Measurements from ENCODE around the gene TOB1.
"Not testable (repeated sequence)": the region's sequence is repeated elsewhere in the genome, so short reads cannot be mapped to it uniquely, and the experiment has no call there.

The TOB1 gene

DNA sequence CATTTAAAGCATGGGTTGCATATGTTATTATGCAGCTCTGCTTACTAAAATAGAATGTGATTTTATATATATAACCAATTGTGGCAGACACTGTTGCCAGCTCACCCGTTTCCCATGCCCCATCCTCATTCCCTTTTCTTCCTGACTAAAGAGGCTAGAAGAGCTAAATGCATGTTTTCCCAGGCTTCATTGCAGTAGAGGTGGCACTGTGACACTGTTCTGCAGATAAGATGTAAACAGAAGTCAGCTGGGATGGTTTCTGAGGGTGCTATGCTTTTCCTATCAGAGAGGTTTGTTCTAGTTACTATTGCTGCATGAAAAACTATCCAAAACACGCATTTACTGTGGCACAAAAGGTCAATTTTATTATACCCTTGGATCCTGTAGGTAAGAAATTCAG is 5.7 kb upstream of the TOB1 start:
- in situ Hi-C loops (cut with HindIII; ENCODE audit: low sequenced_read_pairs) = no loop called here

DNA sequence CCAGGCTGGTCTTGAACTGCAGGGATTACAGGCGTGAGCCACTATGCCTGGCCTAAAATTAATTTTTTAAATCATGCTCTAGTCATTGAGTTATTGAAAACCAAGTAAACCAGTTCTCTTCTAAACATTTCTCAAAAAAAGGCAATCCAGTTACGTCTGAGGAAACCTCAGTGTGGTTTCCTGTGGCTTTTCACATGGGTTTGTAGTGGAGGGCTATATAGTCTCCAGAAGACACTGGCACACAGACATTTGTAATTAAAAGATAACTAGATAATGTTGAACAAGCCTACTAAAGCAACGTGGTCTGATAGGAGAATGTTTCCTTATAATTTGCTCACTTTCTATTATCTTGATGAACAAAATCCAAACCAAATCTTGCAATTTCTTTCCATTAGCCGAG is 5.2 kb upstream of the TOB1 start:
- in situ Hi-C loops (cut with HindIII; ENCODE audit: low sequenced_read_pairs) = no loop called here

GRCh38 chr17:50868602-50869001 is 2.4 kb upstream of the TOB1 start:
- in situ Hi-C loops (cut with HindIII; ENCODE audit: low sequenced_read_pairs) = no loop called here

DNA sequence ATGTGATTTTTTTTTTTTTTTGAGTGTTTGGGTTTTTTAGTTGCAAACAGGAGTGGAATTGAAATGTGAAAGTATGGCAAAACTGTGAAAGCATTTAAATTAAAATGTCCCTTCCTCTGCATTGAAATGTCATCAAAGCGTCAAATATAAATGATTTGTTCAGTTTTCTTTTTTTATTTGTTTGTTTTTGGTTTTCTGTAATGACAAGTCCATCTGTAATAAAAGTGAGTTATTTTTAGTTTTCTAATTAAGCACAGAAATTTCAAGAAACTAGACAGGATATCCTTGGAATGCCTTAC is 1.9 kb upstream of the TOB1 start:
- in situ Hi-C loops (cut with HindIII; ENCODE audit: low sequenced_read_pairs) = no loop called here

DNA sequence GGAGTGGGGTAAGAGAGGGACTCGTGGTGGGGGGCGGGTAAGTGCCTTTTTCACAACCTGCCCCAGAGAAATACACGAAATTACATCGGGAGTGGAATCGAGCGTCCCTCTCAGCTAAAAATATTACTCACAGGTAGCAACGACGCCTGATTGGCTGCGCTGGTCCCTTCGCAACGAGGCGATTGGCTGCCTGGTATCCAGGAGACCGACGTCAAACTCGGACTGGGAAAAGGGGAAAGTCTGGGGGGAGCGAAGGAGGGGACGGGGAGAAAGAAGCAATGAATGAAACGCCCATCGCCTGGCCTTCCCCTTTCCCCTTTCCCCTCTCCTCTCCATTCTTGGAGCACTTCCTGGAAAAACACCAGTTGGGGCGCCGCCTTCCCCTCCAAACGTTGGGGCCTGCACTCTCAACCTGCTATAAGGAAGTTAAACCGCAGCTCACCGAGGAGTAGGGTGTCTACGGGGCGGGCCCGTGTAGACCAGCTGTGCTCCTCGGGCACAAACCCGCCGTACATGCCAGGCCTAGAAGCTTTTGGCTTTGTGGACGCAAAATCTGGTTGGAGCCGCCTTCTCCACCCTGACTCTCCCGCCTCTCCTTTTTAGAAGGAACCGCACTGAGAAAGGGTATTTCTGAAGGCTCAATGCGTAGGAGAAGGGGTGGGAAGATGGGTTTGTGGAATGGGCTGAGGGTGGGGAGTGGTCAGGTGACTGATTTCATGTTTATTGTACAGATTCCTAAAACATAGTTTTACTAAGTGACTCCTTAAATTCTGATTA is 1.4 kb upstream of the TOB1 start:
- in situ Hi-C loops (cut with HindIII; ENCODE audit: low sequenced_read_pairs) = no loop called here

DNA sequence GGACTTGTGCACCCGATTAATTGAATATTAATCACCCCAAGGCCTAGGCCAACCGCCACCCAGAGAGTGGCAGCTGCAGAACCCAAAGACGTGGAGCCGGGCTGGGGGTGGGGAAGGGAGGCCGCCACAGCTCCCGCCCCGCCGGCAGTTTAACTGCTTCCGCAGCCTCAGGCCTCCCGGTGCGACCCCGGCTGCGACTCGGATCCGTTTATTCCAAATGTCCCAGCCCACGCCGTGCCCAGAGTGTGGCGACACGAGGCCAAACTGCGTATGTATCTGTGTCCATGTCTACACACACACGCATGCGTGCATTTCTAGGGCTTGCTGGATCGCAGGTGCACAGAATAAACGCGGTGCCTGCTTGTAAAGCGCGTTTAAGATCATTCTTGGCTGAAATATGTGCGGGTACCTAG is 802 bp upstream of the TOB1 start:
- in situ Hi-C loops (cut with HindIII; ENCODE audit: low sequenced_read_pairs) = no loop called here

GRCh38 chr17:50865868-50866260 is 290 bp downstream of the TOB1 start:
- in situ Hi-C loops (cut with HindIII; ENCODE audit: low sequenced_read_pairs) = no loop called here

DNA sequence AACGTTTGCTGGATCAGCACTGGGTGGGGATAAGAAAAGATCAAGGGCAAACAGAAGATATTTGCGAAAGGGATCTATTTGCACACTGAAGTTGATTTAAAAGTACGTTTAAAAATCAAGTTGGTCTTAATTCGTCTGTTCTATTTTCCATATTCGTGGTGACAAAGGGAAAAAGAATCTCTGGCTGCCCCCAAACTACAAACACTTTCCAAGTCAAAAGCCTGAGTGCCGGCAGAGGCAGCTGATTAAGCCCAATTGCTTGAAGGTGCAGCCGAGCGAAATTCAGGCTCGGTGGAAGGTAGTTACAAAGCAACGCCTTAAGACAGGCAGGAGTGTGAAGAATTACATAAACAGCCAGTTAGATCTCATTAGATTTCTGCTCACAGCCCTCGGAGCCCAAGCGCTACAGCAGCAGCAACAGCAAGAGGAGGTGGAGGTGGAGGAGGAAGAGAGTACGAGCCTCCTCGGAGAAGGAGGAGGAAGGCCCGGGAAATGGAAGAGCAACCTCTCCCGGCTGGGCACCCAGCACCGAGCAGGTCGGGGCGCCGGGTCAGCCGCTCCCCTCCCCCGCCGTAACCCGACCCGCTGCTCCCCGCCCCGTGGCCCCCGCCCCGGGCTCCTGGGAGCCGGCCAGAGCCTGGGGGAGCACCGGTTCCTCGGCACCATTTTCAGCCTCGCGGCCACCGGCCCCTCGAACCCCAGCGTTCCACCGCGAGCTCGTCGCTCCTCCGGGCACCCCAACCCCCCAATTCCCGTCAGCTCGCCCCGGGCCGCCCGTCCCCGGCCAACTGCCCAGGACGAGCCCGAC is 890 bp downstream of the TOB1 start:
- in situ Hi-C loops (cut with HindIII; ENCODE audit: low sequenced_read_pairs) = no loop called here

GRCh38 chr17:50864747-50865059 is 1.5 kb downstream of the TOB1 start:
- in situ Hi-C loops (cut with HindIII; ENCODE audit: low sequenced_read_pairs) = no loop called here

- in situ Hi-C loops (cut with HindIII; ENCODE audit: low sequenced_read_pairs) = no loop called here
These were observed 2.2 kb downstream of the TOB1 start for GRCh38 chr17:50863931-50864330.

- in situ Hi-C loops (cut with HindIII; ENCODE audit: low sequenced_read_pairs) = no loop called here
These were observed 2.8 kb downstream of the TOB1 start for GRCh38 chr17:50863221-50863843.

GRCh38 chr17:50861822-50862528 is 4.2 kb downstream of the TOB1 start:
- in situ Hi-C loops (cut with HindIII; ENCODE audit: low sequenced_read_pairs) = no loop called here

- in situ Hi-C loops (cut with HindIII; ENCODE audit: low sequenced_read_pairs) = no loop called here
These were observed 4.8 kb downstream of the TOB1 start for GRCh38 chr17:50861334-50861676.

- in situ Hi-C loops (cut with HindIII; ENCODE audit: low sequenced_read_pairs) = not testable (repeated sequence)
These were observed 6.4 kb downstream of the TOB1 start for GRCh38 chr17:50859727-50860126.

DNA sequence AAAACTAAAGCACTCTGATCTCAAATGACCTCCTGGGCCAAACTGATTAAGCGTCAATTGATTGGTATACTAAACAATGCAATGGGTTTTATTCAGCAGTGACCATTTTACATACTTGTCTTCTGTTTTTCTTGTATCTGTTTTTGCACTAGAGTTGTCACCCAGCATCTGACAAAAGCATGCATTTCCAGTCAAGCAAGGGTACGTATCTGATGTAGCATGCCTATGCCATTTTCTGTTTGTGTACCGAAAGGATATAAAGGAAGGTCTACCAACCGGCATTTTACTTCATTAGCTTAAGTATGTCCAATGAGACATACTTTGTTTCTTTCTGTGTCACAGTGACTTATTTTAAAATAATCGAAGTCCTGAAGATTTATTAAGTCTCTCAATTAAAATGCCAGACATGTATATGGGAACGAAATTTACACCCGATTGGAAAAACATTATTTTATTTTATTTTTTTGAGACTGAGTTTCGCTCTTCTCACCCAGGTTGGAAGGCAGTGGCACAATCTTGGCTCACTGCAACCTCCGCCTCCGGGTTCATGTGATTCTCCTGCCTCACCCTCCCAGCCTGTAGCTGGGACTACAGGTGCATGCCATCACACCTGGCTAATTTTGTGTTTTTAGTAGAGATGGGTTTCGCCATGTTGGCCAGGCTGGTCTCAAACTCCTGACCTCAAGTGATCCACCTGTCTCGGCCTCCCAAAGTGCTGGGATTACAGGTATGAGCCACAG is 7.5 kb downstream of the TOB1 start:
- in situ Hi-C loops (cut with HindIII; ENCODE audit: low sequenced_read_pairs) = no loop called here

DNA sequence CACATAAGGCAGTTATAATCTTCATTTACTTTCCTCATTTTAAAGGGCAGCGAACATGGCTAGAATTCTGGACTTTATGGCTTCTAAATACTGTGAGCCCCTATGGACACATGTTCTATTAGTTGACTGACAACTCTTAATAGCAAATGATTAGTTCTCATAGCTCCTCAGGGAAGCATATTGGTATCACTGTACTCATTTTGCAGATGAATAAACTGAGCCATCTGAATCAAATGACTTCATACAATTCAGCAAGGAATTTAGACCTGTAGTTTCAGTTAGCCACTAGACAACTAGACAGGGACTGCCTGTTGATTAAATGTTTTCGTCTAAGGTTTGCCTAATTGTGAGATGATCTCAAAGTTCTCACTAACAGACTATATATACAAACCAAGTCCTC is 9.7 kb downstream of the TOB1 start:
- in situ Hi-C loops (cut with HindIII; ENCODE audit: low sequenced_read_pairs) = no loop called here

GRCh38 chr17:50855708-50856330 is 10.3 kb downstream of the TOB1 start:
- in situ Hi-C loops (cut with HindIII; ENCODE audit: low sequenced_read_pairs) = no loop called here

- in situ Hi-C loops (cut with HindIII; ENCODE audit: low sequenced_read_pairs) = no loop called here
These were observed 12.4 kb downstream of the TOB1 start for GRCh38 chr17:50853781-50854180.

DNA sequence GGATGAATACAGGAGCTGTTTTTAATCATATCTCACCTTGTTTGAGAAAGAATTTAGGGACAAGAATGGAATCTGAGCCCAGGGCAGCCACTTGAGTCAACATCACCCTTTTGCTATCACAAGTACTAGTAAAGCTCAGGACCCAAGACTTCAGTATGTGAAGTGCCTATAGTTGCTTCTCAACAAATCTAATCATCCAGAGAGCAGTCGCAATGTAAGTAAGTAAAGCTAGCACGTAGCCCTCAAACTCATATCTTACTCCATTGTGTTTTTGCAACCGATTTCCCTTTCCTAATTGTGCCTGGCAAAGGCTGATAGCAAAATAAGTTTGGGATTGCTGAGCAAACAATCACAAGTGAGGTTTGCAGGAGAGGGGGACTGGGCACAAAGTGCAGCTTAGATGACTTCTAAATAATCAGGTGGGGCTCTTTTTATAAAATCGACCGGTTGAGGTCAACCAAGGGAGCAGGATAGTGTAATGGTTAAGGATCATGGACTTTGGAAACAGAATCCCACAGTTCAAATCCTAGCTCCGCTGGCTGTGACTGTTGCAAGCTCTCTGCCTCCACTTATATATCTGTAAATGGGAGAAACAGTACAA is 13.0 kb downstream of the TOB1 start:
- in situ Hi-C loops (cut with HindIII; ENCODE audit: low sequenced_read_pairs) = no loop called here

GRCh38 chr17:50850640-50851039 is 15.5 kb downstream of the TOB1 start:
- in situ Hi-C loops (cut with HindIII; ENCODE audit: low sequenced_read_pairs) = no loop called here

All from endothelial cell of hepatic sinusoid (primary cell).